H1 (cell line): ENCODE data around the gene PTRH1. TPM values are rescaled to one million over a fixed set of nuclear protein-coding genes. Genes with fewer than 3 reads are reported as not detected.

ENCODE experiments used
- CBX8 ChIP-seq: fragments of 300-800, 300-1000 bp; sonication (generic); IDR thresholded peaks from 2 replicates; pipeline ENCODE4 v1.7.1; 2016; ENCODE audit warnings: low read depth, low read length, borderline replicate concordance
- JUND ChIP-seq: IDR thresholded peaks from 2 replicates; pipeline ENCODE4 v1.6.1; 2011; ENCODE audit warnings: mild to moderate bottlenecking, improper control_type of control experiment, low read length
- SIN3A ChIP-seq, 2 experiments: IDR thresholded peaks in 1 of 2; conservative IDR thresholded peaks in 1 of 2; 2 replicates each; pipeline ENCODE4 v1.6.1; 2011 to 2012; ENCODE audit warnings: low read length in 2 of 2, improper control_type of control experiment in 1 of 2, low read depth in 1 of 2, mild to moderate bottlenecking in 1 of 2
- polyA plus RNA-seq, 7 experiments: library from polyadenylated mRNA; depleted of rRNA in 3 of 7; stranded (reverse) in 5 of 7; unstranded in 2 of 7; fragments of >200 nt in 5 of 7; fragments of 200-250 nt in 2 of 7; gene quantifications; 1 replicate in 5 of 7; 2 replicates in 1 of 7; 4 replicates in 1 of 7; pipeline versions ENCODE4 v1.2.1 to v1.2.3, GENCODE V29; 2011 to 2013; ENCODE audit warnings: missing spikeins in 2 of 7, mixed read lengths in 2 of 7
- total RNA-seq: library from RNA; stranded (reverse); fragmentation: NEBNext Ultra II Directional; extraction: Animal tissue kit (Norgen Biotek cat#: 25700); gene quantifications from 2 replicates; pipeline ENCODE4 v1.2.1, GENCODE V29; 2021

Gene PTRH1
- total and polyA plus RNA-seq, 2 of the 8 experiments (the other 6 are each of a cell fraction or from before 2014, with no cell fraction given): 11.1 to 19.8 TPM

DNA sequence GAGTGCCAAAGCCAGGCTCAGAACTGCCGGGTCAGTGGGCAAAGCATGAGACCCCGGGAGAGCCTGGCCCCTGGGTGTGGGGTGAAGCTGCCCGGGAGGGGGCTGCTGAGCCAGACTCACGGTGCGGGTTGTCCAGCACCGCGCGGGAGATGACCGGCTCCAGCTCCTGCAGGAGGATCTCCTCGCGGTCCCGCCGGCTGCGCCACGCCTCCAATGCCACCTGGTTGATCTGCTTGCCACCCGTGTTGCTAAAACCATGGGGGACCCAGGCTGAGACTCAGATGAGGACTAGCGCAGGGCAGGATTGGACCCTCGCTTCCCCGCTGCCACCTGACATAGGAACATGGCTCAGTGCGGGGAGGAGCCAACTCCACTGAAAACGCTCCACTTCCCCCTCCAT is 17.0 kb upstream of the PTRH1 start (continued):
- no peak for TF ChIP-seq SIN3A (conservative IDR thresholded peaks at IDR 0.05 in 1 of 2, IDR thresholded peaks at IDR 0.05 in 1 of 2; ENCODE audit: low read depth in 1 of 2, low read length in 2 of 2)
- no peak for TF ChIP-seq JUND
- no peak for TF ChIP-seq CBX8
